ENCODE measurements around the gene SLC26A5.

DNA sequence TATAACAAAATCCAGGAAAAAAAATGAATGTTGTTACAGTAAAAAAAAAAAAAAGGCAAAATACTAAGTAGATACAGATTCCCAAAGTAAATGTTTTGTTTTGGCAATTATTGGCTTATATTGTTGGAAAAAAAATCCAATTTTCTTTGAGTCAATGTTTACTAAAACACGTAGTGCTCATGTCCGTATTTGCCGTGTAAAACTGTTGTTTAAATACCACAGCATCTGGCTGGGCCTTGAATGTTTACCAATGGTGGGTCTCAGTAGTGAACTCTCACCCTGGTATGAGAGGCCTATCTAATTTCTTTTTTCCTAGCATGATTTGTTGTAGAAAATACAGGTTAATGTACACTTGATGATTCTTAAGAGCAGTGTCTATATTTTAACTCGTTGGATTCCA is 41.4 kb upstream of the SLC26A5 start:
- TF ChIP-seq, protein P1, sequence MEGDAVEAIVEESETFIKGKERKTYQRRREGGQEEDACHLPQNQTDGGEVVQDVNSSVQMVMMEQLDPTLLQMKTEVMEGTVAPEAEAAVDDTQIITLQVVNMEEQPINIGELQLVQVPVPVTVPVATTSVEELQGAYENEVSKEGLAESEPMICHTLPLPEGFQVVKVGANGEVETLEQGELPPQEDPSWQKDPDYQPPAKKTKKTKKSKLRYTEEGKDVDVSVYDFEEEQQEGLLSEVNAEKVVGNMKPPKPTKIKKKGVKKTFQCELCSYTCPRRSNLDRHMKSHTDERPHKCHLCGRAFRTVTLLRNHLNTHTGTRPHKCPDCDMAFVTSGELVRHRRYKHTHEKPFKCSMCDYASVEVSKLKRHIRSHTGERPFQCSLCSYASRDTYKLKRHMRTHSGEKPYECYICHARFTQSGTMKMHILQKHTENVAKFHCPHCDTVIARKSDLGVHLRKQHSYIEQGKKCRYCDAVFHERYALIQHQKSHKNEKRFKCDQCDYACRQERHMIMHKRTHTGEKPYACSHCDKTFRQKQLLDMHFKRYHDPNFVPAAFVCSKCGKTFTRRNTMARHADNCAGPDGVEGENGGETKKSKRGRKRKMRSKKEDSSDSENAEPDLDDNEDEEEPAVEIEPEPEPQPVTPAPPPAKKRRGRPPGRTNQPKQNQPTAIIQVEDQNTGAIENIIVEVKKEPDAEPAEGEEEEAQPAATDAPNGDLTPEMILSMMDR (IDR thresholded peaks at IDR 0.05): no peak
- TF ChIP-seq EP300 (IDR thresholded peaks at IDR 0.05): no peak
- no peak for TF ChIP-seq POLR2A (IDR thresholded peaks at IDR 0.05)
